T-helper 1 cell (primary cell): ENCODE results near the gene CCDC184.

Experiments used
- DNase-seq, 5 donors: peaks; one replicate each; pipeline ENCODE4 v3.0.0-alpha.2; 2012 to 2020

Gene CCDC184

GRCh38 chr12:48179466-48179865 is 4.0 kb upstream of the CCDC184 start:
- DNase-seq: no peak

- DNase-seq: no peak
These were observed 3.0 kb upstream of the CCDC184 start for GRCh38 chr12:48180424-48180823.

GRCh38 chr12:48180857-48181495 is 2.5 kb upstream of the CCDC184 start:
- DNase-seq: no peak

- DNase-seq: no peak
These were observed 813 bp upstream of the CCDC184 start for GRCh38 chr12:48182631-48183030.

GRCh38 chr12:48183876-48184548 is 568 bp downstream of the CCDC184 start:
- no peak for DNase-seq

- DNase-seq: no peak
These were observed 1.1 kb downstream of the CCDC184 start for GRCh38 chr12:48184549-48184922.

GRCh38 chr12:48185181-48185919 is 1.9 kb downstream of the CCDC184 start:
- no peak for DNase-seq

- no peak for DNase-seq
These were observed 4.7 kb downstream of the CCDC184 start for GRCh38 chr12:48187916-48188695.

GRCh38 chr12:48189331-48190125 is 6.1 kb downstream of the CCDC184 start:
- peak; percentile 19 to 65 (median 50) for DNase-seq

GRCh38 chr12:48191096-48191495 is 7.7 kb downstream of the CCDC184 start:
- no peak for DNase-seq

GRCh38 chr12:48192861-48193260 is 9.4 kb downstream of the CCDC184 start:
- DNase-seq: no peak

GRCh38 chr12:48193623-48194022 is 10.2 kb downstream of the CCDC184 start:
- DNase-seq: no peak

GRCh38 chr12:48194799-48195201 is 11.4 kb downstream of the CCDC184 start:
- DNase-seq: no peak

- peak in 2 of 5 donors; percentile 10 to 51 for DNase-seq
These were observed 14.1 kb downstream of the CCDC184 start for GRCh38 chr12:48197549-48197970.

GRCh38 chr12:48197971-48198671 is 14.7 kb downstream of the CCDC184 start:
- DNase-seq: peak; percentile 75 to 96 (median 83)

GRCh38 chr12:48198672-48198971 is 15.2 kb downstream of the CCDC184 start:
- DNase-seq: peak in 1 of 5 donors; percentile 12

GRCh38 chr12:48198985-48199384 is 15.5 kb downstream of the CCDC184 start:
- no peak for DNase-seq

- no peak for DNase-seq
These were observed 16.4 kb downstream of the CCDC184 start for GRCh38 chr12:48199774-48200221.

- no peak for DNase-seq
These were observed 17.6 kb downstream of the CCDC184 start for GRCh38 chr12:48201091-48201490.

- no peak for DNase-seq
These were observed 18.1 kb downstream of the CCDC184 start for GRCh38 chr12:48201516-48201915.

GRCh38 chr12:48202766-48203165 is 19.3 kb downstream of the CCDC184 start:
- DNase-seq: no peak

- DNase-seq: no peak
These were observed 19.7 kb downstream of the CCDC184 start, which contains the start of gene OR10AD1 for GRCh38 chr12:48203192-48203591. OR10AD1 (minus strand) TSS chr12:48203292; CDS start chr12:48203292, 0 bp downstream.
